ENCODE results near the gene FAM184A. TPM values are rescaled to one million over a fixed set of nuclear protein-coding genes. Genes with fewer than 3 reads are reported as not detected.

FAM184A gene
- total RNA-seq, 1 donor from 2014 or later: 0.99 TPM

DNA sequence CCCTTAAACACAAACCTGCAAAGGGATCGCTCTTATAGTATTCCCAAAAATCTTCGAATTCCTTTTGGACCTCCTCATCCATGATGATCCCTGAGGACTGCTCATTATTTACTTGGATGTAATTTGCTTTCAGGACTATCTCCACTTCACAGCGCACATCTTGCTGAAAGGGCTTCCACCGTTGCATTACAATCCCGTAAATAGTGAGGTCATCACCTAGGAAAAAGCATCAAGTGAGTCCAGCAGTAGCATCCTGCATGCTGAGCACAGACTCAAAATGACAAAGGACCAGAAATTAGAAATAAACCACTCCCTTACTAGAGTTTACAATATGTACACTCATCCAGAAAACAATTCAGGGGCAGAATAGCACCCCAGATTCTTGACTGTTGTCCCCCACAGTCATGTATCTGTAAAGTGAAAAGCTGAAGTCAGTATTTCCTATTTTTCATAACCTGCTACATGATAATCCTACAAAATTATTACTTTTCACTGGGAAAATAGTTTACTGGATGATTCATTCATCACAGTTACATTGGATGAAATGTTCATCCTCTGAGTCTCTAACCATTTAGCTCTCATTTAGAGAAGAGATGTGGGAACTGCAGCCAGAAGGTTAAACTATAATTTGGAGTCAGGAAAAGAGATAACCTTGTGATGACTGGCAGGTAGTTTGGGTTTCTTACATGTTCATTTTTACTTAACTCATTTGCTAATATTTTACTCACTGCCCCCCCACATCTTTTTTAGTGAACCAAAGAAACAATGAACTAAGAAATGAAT, 160.7 kb downstream of the FAM184A start:
- no peak for DNase-seq (ENCODE audit: low read depth)

DNA sequence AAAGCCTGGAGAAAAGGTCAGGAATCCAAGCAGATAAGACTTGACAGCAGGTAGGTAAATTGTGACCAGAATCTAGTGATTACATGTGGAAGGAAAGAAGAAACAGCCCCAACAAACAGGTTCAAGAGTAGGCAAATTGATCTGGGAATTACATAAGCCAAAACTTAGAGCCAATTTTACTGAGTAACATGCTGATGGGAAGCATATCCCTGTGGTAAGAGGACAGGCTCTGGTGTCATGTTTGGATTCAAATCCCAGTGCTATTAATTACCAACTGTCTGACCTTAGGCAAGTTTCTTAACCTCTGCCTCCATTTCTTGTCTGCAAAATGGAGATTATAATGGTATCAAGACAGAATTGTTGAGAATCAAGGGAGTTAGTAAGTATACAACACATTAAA, 163.9 kb downstream of the FAM184A start:
- no peak for DNase-seq (ENCODE audit: low read depth)

DNA sequence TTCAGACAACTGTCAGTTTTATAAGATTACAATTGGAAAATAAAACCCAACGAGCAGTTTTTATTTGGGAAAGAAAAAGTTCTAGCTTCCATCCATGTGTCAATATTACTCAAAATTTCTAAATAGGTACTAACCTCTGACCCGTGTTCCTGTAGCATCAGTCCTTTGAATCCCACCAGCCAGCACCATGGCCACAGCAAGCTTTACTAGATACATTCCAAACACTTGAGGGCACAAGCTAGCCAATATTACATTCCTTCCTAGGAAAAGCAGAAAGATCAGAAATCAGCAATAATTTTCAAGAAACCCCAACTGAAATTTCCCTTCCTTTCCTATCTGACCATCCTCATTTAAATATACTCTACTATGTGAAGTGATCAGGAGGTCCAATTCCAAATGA, 165.3 kb downstream of the FAM184A start:
- DNase-seq (ENCODE audit: low read depth): no peak

DNA sequence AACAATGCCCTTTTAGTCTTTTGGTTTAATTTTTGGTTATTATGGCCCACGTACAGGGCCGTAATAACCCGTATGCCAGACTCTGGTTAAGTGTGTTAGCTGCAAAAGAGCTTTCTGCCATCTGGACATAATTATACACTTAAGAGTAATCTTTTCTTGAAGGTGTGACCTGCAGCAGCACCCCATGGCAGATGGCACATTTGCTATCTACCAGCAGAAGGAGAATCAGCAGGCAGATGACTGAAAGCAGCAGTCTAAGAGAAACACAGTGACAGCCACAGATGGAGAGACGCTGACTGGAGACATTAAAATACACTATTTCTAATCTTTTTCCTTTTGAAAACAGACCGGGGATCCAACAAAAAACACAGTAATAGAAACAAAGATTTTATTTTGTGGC, 165.8 kb downstream of the FAM184A start:
- DNase-seq (ENCODE audit: low read depth): no peak

Other genes with a start within 250 kb of the FAM184A start
- gene ASF1A, start 184.5 kb downstream of the FAM184A start, total RNA-seq: 18.9 and 24.0 TPM in 2 replicates
- gene MCM9, start 143.5 kb downstream of the FAM184A start, total RNA-seq: 16.7 and 28.8 TPM in 2 replicates